Effector memory CD4-positive, alpha-beta T cell (primary cell): ENCODE data around the gene PKD1L1.

ENCODE experiments used
- DNase-seq, 3 donors: peaks; one replicate each; pipeline ENCODE4 v3.0.0-alpha.2; 2020
- H3K27ac ChIP-seq: 2 replicates; pipeline ENCODE4 v1.7.0; 2013; ENCODE audit warnings: mild to moderate bottlenecking, low read length, moderate library complexity; ENCODE audit not compliant: insufficient read depth, poor library complexity, severe bottlenecking
- H3K27me3 ChIP-seq: replicated peaks from 2 replicates; pipeline ENCODE4 v1.7.0; 2013; ENCODE audit warnings: mild to moderate bottlenecking, low read length; ENCODE audit not compliant: insufficient read depth, control insufficient read depth, poor library complexity, severe bottlenecking
- H3K36me3 ChIP-seq: 2 replicates; pipeline ENCODE4 v1.7.0; 2013; ENCODE audit warnings: mild to moderate bottlenecking, low read length, moderate library complexity; ENCODE audit not compliant: control insufficient read depth, insufficient read depth
- H3K4me1 ChIP-seq: 2 replicates; pipeline ENCODE4 v1.7.0; 2013; ENCODE audit warnings: low read length, mild to moderate bottlenecking; ENCODE audit not compliant: control insufficient read depth, insufficient read depth, poor library complexity, severe bottlenecking
- H3K4me3 ChIP-seq: 2 replicates; pipeline ENCODE4 v1.7.0; 2013; ENCODE audit warnings: low read length, low read depth, mild to moderate bottlenecking; ENCODE audit not compliant: insufficient read depth, poor library complexity, severe bottlenecking
- H3K9me3 ChIP-seq: 2 replicates; pipeline ENCODE4 v1.7.0; 2013; ENCODE audit warnings: mild to moderate bottlenecking, low read length, moderate library complexity; ENCODE audit not compliant: control insufficient read depth

The PKD1L1 gene

DNA sequence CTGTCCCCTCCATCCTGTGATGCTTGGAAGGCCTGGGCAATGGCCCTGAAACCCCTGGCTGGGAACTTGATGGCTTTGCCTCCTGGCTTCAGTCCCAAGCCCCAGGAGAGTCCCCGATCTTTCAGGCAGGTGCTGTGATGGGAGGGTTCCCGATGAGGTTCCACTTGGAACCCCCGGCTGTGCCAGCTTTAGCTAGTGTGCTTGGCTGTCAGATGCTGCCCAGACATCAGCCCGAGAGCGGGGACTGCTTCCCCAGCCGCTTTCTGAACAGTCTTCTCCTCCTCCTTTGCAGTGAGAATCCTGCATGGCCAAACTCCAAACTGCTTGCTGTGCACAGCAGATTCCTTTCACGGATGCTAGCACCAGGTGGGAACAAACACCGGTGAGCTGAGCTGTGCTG, 58.1 kb downstream of the PKD1L1 start:
- H3K36me3 ChIP-seq, result no peaks in the 10 kb centered on the region
- H3K4me1 ChIP-seq, result no peaks in the 10 kb centered on the region
- H3K27ac ChIP-seq, result no peak overlapping the region
- H3K27me3 ChIP-seq, result no peaks in the 10 kb centered on the region
- H3K9me3 ChIP-seq, result no peaks in the 10 kb centered on the region
- DNase-seq, result no peak
- no peak overlapping the region for H3K4me3 ChIP-seq

DNA sequence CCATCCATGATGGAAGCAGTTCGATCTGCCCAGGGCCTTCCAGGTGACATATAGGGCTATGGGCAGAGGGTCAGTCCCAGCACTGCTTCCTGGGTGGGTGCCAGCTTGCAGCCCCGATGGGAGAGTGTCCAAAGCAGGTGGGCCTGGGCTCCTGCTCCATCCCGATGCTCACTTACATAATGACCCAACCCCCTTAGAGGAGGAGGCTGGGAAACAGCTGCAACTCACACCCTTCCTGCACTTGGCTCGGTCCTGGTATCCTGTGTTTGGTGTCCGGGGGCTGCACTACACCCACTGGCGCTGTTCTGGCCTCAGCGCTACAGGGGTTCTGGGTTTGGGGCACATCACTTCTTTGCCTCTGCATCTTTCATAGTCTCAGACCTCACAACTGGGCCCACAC, 58.5 kb downstream of the PKD1L1 start:
- Histone ChIP-seq H3K4me1 (no peaks in the 10 kb centered on the region), H3K27ac (no peak overlapping the region), H3K36me3 (no peaks in the 10 kb centered on the region), H3K4me3 (no peak overlapping the region), H3K27me3 (no peaks in the 10 kb centered on the region), H3K9me3 (no peaks in the 10 kb centered on the region)
- no peak for DNase-seq

DNA sequence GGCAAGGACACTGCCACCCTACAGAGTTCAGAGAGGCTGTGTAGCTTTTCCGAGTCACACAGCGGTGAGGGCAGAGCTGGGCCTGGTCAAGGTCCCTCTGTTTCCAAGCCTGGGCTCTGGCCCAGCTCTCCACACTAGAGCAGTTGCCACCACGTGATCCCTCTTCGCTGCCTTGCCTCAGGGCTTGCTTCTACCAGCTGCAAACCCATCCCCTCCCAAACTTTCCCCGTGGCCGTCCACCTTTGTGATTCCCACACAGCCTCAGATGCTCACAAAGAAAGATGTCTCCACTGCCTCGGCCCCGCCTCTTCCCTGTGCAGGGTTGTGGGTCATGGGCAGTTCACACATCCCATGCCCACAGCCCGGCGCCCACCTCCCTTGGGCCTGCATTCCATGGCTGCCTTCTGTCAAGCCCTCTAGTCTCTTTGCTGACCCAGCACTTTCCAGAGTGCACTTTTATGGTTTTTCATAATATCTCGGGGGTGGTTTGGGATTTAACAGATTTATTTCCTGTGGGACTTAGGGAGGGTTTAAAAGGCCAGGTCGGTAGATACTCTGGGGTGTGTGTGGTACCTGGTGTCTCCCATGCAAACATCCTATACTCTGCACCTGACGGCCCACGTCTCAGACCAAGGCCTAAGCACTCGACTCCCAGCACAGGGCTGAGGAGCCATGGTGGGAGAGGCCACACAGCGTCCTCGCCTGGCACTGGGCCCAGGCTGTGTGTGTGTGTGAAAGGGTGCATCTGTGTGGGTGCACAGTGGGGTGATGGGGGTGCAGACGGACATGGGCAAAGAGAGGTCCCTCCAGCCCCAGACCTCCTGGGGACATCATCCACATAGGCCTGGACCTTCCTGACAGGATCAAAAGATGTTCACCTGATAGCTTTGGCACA, 59.6 kb downstream of the PKD1L1 start:
- no peak overlapping the region for H3K4me3 ChIP-seq
- no peaks in the 10 kb centered on the region for H3K9me3 ChIP-seq
- no peak for DNase-seq
- H3K27ac ChIP-seq, result no peak overlapping the region
- H3K36me3 ChIP-seq, result no peaks in the 10 kb centered on the region
- no peaks in the 10 kb centered on the region for H3K4me1 ChIP-seq
- no peaks in the 10 kb centered on the region for H3K27me3 ChIP-seq

DNA sequence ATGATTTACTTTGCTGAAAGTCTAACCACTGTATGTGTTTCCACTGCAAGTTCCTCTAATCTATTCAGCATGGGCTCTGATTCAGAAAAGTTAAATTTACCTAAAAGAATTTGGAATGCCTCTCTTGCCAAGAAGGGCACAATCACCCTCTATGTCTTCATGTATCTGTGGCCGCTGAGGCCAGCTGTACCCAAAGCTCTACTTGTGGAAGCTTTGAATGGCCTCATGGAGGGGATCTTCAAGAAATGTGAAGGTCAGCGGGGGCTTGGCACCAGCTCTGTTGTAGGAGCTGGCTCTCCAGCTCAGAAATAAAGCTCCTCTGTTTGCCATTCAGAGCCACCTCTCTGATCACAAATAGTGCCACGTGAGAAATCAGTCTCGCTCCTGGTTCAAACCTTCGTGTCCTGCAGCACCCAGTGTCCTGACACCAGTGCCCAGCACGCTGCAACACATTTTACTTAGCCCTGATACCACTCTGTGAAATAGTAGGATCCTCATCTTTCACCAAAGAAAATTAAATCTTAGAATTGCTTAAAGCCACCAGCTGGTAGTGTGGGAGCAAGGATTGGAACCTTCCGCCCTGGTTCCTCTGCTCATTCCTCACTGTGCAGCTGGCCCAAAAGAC, 61.1 kb downstream of the PKD1L1 start:
- Histone ChIP-seq H3K27me3 (no peaks in the 10 kb centered on the region), H3K9me3 (no peaks in the 10 kb centered on the region), H3K27ac (no peak overlapping the region), H3K4me1 (no peaks in the 10 kb centered on the region), H3K36me3 (no peaks in the 10 kb centered on the region), H3K4me3 (no peak overlapping the region)
- DNase-seq, result no peak

DNA sequence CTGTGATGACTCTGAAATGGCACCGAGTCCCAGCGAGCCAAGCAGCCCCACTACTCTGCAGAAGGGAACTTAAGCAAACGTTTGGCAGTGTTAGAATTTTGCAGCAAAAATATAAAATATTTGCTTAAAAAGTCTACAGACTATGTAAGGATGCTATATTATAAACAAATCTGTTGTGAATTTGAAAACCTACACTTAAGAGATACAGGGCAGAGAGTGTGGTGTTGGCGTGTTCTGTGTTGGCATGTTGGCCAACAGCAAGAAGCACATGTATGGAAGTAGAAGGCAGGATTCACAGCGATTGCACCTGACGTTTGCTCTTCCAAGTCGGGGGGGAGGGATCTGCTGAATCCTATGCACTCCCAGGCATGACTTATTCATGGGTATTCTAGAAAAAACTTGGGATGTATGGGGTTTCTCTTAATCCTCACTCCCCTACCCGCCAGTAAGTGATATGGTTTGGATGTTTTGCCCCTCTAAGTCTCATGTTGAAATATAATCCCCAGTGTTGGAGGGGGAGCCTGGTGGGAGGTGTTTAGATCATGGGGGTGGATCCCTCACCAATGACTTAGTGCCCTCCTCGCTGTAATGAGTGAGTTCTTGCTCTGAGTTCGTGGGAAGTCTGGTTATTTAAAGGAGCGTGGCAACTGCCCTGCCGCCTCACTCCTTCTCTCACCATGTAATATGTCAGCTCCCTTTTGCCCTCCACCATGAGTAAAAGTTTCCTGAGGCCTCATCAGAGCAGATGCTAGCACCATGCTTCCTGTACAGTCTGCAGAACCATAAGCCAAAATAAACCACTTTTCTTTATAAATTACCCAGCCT, 62.1 kb downstream of the PKD1L1 start:
- no peaks in the 10 kb centered on the region for H3K4me1 ChIP-seq
- H3K9me3 ChIP-seq, result no peaks in the 10 kb centered on the region
- no peak overlapping the region for H3K27ac ChIP-seq
- H3K36me3 ChIP-seq, result no peaks in the 10 kb centered on the region
- H3K4me3 ChIP-seq, result no peak overlapping the region
- no peaks in the 10 kb centered on the region for H3K27me3 ChIP-seq
- no peak for DNase-seq

DNA sequence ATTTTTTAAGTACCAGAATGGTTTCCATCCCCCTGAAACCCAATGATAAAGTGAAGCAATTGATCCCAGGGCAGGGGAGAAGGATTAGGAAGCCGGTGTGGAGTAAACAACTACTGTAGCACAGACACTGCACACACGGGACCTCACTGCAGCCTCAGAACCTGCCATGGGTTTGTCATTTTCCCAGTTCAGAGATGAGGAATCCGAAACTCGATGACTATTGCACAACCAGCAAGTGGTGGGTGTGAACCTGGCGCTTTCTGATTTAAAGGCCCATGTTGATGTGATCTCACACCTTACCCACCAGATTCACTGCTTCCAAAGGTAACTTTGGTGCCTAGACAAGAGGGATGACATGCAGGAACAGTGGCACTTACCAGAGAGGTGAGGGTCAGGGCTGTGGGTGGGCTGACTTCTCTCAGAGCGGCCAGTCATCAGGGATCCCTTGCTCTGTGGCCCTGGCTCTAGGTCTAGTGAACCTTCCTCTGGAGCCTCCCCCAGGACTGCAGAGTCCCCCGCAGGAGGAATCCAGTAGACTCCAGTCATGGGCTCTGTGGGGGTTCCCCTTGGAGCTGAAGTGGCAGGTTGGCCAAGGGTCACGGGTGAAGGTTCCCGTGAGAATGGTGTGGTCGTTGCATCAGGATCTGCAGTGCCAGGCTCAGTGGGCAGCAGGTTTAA, 62.8 kb downstream of the PKD1L1 start:
- DNase-seq, result no peak
- H3K36me3 ChIP-seq, result no peaks in the 10 kb centered on the region

DNA sequence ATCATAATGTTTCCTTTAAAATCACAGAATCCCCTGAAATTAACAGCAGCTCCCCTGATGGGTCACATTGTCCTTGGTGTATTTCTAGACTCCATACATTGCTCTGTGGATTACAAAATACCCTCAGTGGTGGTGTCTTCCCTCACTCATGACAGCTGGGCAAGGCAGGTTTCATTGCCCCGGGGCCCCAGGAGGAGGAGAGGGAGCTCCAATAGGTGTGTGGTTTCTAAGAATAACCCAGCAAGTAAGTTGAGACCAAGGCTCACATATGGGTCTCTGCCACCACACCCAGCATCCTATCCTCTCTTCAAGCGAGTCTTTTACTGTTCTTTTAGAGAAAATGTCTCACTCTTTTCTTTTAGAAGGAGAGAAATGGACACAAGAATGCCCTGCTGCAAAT, 63.6 kb downstream of the PKD1L1 start:
- Histone ChIP-seq H3K27me3 (no peaks in the 10 kb centered on the region), H3K27ac (no peak overlapping the region), H3K36me3 (no peaks in the 10 kb centered on the region)

More for the DNA sequence above, 62.8 kb downstream of the PKD1L1 start:
- H3K4me1 ChIP-seq, result no peaks in the 10 kb centered on the region
- H3K9me3 ChIP-seq, result no peaks in the 10 kb centered on the region
- no peaks in the 10 kb centered on the region for H3K27me3 ChIP-seq
- no peak overlapping the region for H3K27ac ChIP-seq
- H3K4me3 ChIP-seq, result no peak overlapping the region

DNA sequence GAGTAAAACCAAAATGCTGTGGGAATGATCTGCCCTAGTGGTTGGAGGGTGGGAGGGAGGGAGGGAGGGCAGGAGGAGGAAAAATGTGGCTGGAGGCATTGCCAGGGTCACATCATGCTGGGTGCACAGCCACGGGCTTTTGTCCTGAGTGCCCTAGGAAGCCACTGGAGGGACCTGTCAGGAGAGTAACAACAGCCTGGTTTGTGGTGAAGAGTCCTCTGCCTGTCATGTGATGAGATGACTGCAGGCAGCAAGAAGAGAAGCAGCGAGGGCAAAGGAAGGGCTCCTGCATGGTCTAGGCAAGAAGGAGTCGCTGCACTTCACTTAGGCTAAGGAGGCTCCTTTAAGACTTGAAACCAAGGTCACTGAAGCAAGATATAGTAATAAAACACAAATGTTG, 65.6 kb downstream of the PKD1L1 start:
- no peaks in the 10 kb centered on the region for H3K4me1 ChIP-seq
- H3K36me3 ChIP-seq, result no peaks in the 10 kb centered on the region
- no peak for DNase-seq
- H3K27ac ChIP-seq, result no peak overlapping the region
- H3K9me3 ChIP-seq, result no peaks in the 10 kb centered on the region
- H3K4me3 ChIP-seq, result no peak overlapping the region
- no peaks in the 10 kb centered on the region for H3K27me3 ChIP-seq

More for the DNA sequence above, 63.6 kb downstream of the PKD1L1 start:
- H3K9me3 ChIP-seq, result no peaks in the 10 kb centered on the region
- no peak overlapping the region for H3K4me3 ChIP-seq
- no peak for DNase-seq
- no peaks in the 10 kb centered on the region for H3K4me1 ChIP-seq

DNA sequence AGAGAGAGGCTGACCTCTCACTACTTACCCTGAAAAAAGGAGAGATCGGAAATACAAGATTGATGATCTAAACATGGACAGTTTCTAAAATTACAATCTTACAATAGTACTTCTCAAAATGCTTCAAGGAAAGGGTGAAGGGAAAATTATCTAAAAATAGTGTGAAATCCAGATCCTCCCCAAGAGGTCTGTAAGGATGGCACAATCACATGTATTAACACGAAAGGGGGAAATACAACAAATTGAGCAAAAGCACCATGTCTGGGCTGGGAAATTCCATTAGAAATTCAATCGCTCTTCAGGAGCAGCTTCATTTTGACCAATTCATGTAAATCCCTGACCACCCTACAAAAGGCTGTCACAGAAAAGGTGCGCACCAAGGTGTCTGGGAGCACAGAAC, 67.0 kb downstream of the PKD1L1 start:
- DNase-seq, result no peak
- Histone ChIP-seq H3K4me1 (no peaks in the 10 kb centered on the region), H3K27me3 (no peaks in the 10 kb centered on the region), H3K27ac (no peak overlapping the region), H3K4me3 (no peak overlapping the region), H3K36me3 (no peaks in the 10 kb centered on the region), H3K9me3 (no peaks in the 10 kb centered on the region)
